PFSK-1 (cell line): ENCODE results near the gene SNX32.
A peak's percentile ranks its signal among the peaks of the same experiment; 100 is the strongest.

ENCODE experiments used
- FOXP2 ChIP-seq: optimal IDR thresholded peaks from 2 replicates; pipeline ENCODE3; 2011; ENCODE audit warnings: borderline replicate concordance, control low read depth, inconsistent platforms; ENCODE audit not compliant: insufficient read depth; ENCODE audit errors: extremely low read length, extremely low read depth
- POLR2AphosphoS5 ChIP-seq: IDR thresholded peaks from 2 replicates; pipeline ENCODE4 v1.6.1; 2012; ENCODE audit warnings: low read depth, mild to moderate bottlenecking, control low read depth, low read length, moderate library complexity
- SIN3A ChIP-seq: IDR thresholded peaks from 2 replicates; pipeline ENCODE4 v1.6.1; 2012; ENCODE audit warnings: mild to moderate bottlenecking, low read length, moderate library complexity, borderline replicate concordance; ENCODE audit not compliant: insufficient read depth
- TAF1 ChIP-seq: IDR thresholded peaks from 2 replicates; pipeline ENCODE4 v1.6.1; 2012; ENCODE audit warnings: low read length, control low read depth, borderline replicate concordance; ENCODE audit not compliant: insufficient read depth
- TF ChIP-seq, protein P1 (sequence below), 2 experiments: IDR thresholded peaks; 2 replicates each; pipeline versions ENCODE4 v1.6.1 to v1.8.0; 2011 to 2012; ENCODE audit warnings: low read depth in 2 of 2, low read length in 2 of 2, control low read depth in 1 of 2, inconsistent platforms in 1 of 2, mild to moderate bottlenecking in 1 of 2, moderate library complexity in 1 of 2; ENCODE audit not compliant: insufficient read depth in 1 of 2

Gene SNX32

GRCh38 chr11:65851083-65851579 lies 17.4 kb downstream of the SNX32 start:
- TF ChIP-seq SIN3A (no peak), POLR2AphosphoS5 (peak; percentile 35; the same call in 1 of the 2 replicates)

DNA sequence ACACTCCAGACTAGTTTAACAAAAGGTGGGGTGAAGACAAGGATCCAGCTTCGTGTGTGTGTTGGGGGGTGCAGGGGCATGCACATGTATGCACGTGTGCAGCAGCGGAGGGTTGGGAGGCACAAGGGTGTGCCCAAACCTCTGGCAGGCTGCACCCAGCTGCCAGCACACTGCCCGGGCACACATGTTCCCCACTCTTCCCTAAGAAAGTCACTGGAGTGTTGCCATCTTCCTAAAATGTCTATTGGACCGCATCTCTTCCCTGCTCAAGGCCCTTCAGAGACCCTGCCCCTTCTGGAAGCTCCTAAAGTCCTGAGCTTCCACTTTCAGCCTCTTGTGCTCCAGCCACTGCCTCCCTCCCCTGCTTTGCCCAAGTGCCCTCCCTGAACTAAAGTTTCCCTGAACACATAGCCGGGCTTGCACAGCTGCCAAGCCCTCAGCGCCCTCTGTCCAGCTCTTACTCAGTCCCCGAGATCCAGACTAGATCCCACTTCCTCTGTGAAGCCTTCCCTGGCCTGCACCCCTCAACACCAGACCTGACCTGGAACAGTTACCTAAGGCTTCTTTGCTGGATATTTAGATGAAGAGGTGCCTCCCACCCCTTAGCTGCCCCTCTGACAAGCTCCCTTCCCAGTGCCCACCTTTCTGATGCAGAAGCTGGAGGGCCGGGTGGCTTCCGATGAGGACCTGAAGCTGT lies 18.2 kb downstream of the SNX32 start:
- TF ChIP-seq, protein P1, sequence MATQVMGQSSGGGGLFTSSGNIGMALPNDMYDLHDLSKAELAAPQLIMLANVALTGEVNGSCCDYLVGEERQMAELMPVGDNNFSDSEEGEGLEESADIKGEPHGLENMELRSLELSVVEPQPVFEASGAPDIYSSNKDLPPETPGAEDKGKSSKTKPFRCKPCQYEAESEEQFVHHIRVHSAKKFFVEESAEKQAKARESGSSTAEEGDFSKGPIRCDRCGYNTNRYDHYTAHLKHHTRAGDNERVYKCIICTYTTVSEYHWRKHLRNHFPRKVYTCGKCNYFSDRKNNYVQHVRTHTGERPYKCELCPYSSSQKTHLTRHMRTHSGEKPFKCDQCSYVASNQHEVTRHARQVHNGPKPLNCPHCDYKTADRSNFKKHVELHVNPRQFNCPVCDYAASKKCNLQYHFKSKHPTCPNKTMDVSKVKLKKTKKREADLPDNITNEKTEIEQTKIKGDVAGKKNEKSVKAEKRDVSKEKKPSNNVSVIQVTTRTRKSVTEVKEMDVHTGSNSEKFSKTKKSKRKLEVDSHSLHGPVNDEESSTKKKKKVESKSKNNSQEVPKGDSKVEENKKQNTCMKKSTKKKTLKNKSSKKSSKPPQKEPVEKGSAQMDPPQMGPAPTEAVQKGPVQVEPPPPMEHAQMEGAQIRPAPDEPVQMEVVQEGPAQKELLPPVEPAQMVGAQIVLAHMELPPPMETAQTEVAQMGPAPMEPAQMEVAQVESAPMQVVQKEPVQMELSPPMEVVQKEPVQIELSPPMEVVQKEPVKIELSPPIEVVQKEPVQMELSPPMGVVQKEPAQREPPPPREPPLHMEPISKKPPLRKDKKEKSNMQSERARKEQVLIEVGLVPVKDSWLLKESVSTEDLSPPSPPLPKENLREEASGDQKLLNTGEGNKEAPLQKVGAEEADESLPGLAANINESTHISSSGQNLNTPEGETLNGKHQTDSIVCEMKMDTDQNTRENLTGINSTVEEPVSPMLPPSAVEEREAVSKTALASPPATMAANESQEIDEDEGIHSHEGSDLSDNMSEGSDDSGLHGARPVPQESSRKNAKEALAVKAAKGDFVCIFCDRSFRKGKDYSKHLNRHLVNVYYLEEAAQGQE (IDR thresholded peaks at IDR 0.05; ENCODE audit: insufficient read depth in 1 of 2, low read depth in 2 of 2, low read length in 2 of 2), result no peak
- TF ChIP-seq POLR2AphosphoS5, result peak; percentile 12; the same call in 1 of the 2 replicates
- TF ChIP-seq SIN3A, result no peak
- no peak for TF ChIP-seq FOXP2
- TF ChIP-seq TAF1, result no peak

- TF ChIP-seq, protein P1 (IDR thresholded peaks at IDR 0.05; ENCODE audit: insufficient read depth in 1 of 2, low read depth in 2 of 2, low read length in 2 of 2), result no peak
- TF ChIP-seq SIN3A, result no peak
- peak; percentile 45 for TF ChIP-seq POLR2AphosphoS5
- no peak for TF ChIP-seq TAF1
Observed at GRCh38 chr11:65852508-65853245, 18.9 kb downstream of the SNX32 start.

DNA sequence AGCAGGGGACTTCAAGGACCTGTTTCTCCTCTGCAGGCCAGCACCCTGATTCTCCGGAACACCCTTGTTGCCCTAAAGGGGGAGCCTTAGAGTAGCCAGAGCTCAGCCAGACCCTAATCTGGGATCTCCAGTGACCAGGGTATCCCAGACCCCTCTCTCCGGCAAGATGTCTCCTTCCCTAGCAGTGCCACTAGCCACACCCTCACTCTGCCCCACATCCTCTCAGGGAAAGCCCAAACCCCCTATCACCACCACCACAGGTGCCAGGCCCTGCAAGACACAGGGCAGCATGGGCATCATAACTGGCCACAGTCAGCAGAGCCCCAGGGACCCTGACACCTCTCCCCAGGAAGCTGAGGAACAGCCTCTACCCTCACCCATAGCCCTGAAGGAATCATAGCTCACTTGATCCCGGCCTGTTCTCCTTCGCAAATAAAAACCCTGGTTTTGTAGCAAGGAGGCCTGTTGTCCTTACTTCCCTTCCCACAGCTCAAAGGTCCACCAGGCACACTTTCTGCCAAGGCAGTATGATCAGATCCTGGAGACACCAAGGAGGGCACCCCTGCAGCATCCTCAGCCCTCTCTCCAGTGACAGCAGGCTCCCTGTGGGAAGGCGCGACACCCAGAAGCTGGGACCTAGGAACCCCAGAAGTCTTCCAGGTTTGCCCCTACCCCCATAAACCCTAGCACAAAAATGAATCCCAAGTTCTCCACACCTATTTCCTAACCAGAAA lies 19.6 kb downstream of the SNX32 start:
- TF ChIP-seq POLR2AphosphoS5, result 0 out of 2 replicates have a peak, but pooled peaks have one; percentile 25
- TF ChIP-seq, protein P1 (IDR thresholded peaks at IDR 0.05; ENCODE audit: insufficient read depth in 1 of 2, low read depth in 2 of 2, low read length in 2 of 2), result no peak

DNA sequence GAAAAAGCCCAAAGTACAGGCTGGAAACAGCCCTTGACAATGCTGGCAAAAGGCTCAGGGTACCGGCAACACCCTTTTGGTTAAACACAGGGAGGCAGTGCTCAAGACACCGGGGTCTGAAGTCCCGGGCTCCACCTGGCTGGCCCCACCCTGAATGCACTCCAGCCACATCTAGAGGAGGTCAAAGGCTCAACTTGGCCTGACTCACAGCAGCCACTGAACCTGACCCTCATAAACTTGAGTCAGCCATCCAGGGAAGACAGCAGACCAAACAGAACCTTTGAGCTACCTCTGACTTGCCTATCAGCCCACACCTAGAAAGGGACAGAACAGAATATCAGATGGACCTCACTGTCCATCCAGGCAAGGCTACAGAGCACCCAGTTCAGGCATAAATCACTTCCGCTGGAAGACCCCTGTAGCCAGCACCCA lies 20.4 kb downstream of the SNX32 start:
- TF ChIP-seq POLR2AphosphoS5 (peak; percentile 41; the same call in 1 of the 2 replicates), TAF1 (no peak)
